HG03045 (cell line): ENCODE data around the gene VSIG10.
"Not testable (repeated sequence)": the region's sequence is repeated elsewhere in the genome, so short reads cannot be mapped to it uniquely, and the experiment has no call there.

Experiments used
- ATAC-seq: cut with Tn5 transposase; IDR thresholded peaks from one replicate; pipeline ENCODE4 v1.9.1; 2021; ENCODE audit warnings: mild to moderate bottlenecking, moderate library complexity; ENCODE audit not compliant: unreplicated experiment

The VSIG10 gene

GRCh38 chr12:118109088-118109487, 5.3 kb upstream of the VSIG10 start:
- no peak for ATAC-seq

DNA sequence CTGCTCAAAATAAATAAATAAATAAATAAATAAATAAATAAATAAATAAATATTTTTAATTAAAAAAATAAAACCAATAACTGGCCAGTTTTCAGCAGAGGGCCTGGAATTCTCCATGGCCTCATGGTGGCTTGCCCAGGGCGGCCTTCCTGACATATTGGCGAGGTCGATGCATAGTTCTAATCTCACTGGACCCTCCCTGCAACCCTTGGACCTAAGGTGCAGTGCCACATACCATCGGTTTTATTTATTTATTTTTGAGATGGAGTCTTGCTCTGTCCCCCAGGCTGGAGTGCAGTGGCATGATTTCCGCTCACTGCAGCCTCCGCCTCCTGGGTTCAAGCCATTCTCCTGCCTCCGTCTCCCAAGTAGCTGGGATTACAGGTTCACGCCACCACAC, 3.9 kb upstream of the VSIG10 start:
- ATAC-seq: no peak

- no peak for ATAC-seq
Measured at GRCh38 chr12:118107011-118107410, 3.2 kb upstream of the VSIG10 start.

DNA sequence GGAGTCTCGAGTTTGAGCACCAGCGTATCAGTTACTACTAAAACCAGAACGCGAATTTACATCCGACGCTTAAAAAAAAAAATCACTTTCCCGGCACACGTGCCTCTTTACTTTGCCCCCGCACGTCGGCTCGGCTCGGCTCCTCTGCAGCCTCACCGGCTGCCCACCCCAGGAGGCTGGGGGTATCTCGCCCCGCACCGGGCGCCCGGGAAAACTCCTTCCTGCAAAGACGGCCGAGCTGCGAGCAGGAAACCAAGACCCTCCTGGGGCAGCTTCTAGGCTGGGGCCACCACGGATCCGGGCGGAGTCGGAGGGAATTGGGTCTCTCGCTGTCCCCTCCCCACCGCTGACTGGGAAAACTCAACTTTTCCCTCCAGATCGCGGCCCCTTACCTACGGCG, 610 bp downstream of the VSIG10 start:
- ATAC-seq: no peak

DNA sequence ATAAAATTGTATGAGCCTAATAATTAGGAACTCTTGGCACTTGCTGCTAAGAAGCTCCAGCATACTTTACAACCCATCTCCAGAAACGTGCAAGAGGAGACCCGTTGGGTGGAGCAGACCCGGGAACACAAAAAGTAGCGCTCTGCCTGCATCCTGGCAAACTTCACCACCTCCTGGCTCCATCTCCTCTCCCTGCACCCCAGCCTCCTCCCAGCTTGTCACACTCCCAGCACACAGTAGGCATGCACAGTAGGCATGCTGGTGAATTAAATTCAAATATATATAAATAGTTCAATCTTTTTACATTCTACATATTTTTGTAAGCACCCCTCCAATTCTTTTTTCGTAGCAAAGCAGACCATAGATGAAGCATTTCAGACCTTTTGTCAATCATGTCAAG, 1.2 kb downstream of the VSIG10 start:
- no peak for ATAC-seq

GRCh38 chr12:118102070-118102469, 1.7 kb downstream of the VSIG10 start:
- ATAC-seq: no peak

DNA sequence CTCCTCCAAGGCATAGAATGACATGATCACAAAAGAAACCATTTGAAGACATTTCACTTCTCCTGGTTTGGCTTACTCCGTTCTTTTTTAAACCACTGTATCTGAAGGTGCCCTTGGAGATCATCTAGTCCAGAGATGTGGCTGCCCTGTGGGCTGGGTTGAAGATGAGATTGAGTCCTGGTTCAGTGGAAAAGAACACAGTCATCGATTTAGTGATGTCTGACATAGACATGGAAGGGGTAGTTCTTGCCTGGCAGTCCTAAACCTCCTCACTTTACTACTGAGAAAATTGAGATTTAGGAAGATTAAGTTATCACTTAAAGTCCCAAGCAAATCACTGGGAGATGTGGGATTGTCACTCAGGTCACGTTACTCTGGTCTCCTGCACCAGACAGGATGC, 2.8 kb downstream of the VSIG10 start:
- ATAC-seq: no peak

DNA sequence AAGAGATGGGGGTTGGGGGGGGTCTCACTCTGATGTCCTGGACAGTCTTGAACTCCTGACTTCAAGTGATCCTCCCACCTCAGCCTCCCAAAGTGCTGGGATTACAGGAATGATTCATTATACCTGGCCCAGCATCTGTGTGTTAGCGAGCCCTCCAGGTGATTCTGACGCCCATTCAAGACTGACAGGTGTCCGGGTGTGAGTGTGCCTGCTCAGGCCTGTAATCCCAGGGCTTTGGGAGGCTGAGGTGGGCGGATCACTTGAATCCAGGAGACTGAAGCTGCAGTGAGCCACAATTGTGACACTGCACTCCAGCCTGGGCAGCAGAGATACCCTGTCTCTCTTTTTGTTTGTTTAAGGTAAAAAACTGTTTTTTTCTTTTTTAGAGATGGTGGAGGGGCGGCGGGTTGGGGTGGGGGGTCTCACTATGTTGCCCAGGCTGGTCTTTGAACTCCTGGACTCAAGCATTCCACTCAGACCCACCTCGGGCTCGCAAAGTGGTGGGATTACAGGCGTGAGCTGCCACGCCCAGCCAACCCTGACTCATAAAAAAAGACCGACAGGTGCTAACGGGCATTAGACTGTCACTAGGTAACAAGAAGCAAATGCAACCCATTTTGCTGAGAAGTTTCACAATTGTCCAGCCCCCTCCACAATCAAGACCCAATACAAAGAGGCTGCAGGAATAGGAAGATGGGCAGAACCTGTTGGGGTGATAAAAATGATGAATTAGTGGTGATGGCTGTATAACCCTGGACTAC, 4.7 kb downstream of the VSIG10 start:
- ATAC-seq: no peak

- ATAC-seq: no peak
Measured at GRCh38 chr12:118098401-118098800, 5.4 kb downstream of the VSIG10 start.

DNA sequence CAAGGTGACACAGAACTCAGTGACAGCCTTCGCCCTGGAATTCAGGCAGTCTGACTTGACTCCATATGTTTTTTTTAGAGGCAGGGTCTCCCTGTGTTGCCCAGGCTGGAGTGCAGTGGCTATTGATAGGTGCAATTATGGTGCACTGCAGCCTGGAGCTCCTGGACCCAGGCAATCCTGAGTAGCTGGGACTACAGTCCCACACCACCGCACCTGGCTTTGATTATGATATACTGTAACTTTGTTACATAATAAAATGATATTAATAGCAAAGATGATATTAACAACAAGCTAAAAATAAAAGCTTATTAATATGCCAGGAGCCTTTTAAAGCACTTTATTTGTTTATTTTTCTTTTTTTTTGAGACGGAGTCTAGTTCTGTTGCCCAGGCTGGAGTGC, 9.8 kb downstream of the VSIG10 start:
- ATAC-seq: no peak

DNA sequence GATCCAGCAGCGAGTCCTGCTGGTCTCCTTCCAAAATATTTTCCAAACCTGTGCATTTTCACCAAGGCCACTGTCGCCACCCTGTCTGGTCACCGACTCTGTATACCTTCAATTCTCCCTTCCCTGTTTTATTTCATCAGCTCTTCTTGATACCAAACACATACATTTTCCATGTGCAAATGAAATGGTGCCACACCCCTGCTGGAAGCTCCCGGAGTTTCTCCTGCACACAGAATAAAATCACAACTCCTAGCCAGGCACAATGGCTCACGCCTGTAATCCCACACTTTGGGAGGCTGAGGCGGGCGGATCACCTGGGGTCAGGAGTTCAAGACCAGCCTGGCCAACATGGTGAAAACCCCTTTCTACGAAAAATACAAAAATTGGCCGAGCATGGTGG, 14.0 kb downstream of the VSIG10 start:
- ATAC-seq: no peak

- ATAC-seq: no peak
Measured at GRCh38 chr12:118082161-118082560, 21.6 kb downstream of the VSIG10 start.

GRCh38 chr12:118081521-118081920, 22.3 kb downstream of the VSIG10 start:
- ATAC-seq: not testable (repeated sequence)

- no peak for ATAC-seq
Measured at GRCh38 chr12:118073768-118074167, 30.0 kb downstream of the VSIG10 start.

- no peak for ATAC-seq
Measured at GRCh38 chr12:118070650-118071049, 33.2 kb downstream of the VSIG10 start.

DNA sequence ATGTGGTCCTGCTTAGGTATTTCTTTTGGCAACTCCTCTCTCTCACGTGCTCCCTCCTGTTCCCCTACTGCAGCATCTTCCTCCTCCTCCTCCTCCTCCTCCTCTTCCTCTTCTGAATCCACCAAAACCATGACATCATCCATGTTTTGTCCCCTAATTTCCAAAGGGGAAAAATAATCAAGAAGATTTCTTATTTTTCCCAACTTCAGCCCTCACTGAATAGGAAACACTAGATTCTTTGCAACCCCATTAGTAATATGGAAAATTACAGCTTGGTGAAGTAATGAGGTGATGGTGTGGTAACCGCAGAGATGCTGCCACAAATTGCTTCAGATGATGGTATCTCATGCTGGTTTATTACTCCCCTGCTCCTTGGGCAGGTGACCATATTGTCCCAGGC, 35.4 kb downstream of the VSIG10 start:
- no peak for ATAC-seq

- ATAC-seq: no peak
Measured at GRCh38 chr12:118065380-118065779, 38.4 kb downstream of the VSIG10 start.

- no peak for ATAC-seq
Measured at GRCh38 chr12:118064608-118065007, 39.2 kb downstream of the VSIG10 start.

DNA sequence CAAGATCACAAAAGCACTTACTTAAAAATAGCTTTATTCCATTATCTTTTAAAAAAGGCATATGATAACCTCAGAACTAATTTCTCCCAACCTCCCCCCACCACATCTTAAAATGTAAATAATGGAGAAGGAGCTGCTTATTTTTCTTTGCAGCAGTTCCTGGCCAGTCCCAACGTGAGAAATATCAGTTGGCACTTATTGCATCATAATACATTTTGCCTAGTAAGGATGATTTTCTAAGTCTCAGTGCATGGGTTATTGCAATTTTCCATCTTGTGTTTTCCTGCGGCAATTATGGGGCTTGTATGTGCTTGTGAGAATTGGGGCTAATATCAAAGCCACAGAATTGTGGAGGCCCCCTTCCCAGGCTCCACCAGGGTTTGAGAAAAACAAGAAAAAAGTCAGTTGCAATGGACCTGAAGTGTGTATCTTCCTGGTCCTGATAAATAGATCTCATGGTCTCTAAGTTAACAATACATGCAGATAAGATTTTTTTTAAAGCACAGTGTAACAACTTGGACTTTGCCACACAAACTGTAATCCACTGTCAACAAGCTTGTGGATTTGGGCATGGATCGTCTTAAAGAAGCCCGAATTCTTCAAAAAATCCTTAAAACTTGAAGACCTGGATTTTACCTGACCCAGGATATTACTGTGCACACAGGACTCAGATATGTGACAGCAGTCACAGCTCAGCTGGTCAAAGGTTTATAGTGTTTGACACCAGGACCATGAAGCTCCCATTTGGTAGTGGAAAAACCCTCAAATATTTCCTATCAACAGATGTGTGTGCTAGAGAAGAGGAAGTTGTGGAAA, 40.0 kb downstream of the VSIG10 start:
- ATAC-seq: no peak

DNA sequence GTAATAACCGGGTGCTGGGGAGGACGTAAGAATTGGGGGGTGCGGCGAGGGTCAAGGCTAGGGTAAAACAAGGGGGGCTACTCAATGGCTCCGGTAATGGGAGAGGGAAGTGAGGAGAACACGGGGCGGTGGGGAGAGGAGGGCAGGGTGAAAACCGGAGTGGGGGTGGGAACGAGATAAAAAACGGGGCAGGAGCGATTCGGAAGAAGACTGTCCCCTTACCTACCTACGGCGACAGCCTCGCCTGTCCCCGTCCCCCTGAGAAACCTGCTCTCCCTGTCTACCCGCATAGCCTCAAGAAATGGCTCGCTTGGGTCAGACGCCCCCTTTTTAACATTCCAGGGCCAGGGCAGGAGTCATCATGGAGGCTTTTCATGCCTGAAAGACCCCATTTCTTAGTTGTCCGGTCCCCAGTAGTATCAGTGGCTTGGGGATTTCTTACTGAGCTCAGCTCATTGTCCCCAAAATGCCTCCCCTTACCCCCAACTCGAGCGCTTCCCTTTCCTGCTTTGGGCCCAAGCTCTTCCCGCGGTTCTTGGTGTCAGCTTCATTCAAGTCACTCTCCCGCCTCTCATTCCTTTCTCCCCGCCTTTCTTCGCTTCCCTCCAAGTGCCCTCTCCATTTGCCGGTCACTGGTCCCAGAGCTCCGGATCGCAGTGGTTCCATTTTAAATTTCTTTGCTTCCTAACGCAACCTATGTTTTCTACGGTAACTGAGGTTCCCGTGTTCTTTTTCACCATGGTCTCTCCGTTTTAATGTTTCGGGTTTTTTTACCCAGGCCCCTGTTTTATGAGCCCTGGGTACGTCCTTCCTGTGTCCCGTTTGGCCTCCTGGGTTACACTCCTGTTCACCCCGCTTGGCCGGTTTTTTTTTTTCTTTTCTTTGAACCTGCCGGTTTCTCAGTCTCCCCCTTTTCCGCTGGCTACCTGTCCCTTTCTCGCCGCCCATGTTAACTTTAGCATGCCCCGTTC, 41.7 kb downstream of the VSIG10 start:
- no peak for ATAC-seq
